NCI-H2029 (cell line): ENCODE data around the gene TULP3.

Experiments used
- DNase-seq: peaks from one replicate; lab custom pipeline; 2025; lab: John Stamatoyannopoulos, UW

Gene TULP3

GRCh38 chr12:2963760-2964292, 73.1 kb downstream of the TULP3 start:
- DNase-seq: no peak

GRCh38 chr12:2967651-2968050, 77.0 kb downstream of the TULP3 start:
- no peak for DNase-seq

DNA sequence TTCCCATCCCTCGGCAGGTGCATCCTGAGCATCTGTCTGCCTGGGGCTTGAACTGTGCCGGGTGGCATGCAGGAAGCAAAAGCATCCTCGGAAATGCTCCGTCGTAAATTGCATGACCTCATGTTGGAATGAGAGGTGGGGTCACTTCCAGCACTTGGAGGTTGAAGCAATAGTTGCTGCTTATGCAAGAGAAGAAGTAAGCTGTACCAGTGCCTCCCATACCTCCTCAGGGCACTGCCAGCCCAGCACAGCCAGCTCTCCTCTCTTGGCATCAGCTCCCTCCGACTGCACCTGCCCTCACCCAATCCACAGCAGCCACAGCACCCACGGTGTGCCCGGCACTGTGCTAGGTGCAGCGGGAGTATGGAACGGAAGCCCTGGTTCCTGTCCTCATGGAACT, 80.1 kb downstream of the TULP3 start:
- DNase-seq: no peak

GRCh38 chr12:2973566-2973965, 82.9 kb downstream of the TULP3 start:
- DNase-seq: no peak

GRCh38 chr12:2974560-2974971, 83.9 kb downstream of the TULP3 start:
- no peak for DNase-seq

DNA sequence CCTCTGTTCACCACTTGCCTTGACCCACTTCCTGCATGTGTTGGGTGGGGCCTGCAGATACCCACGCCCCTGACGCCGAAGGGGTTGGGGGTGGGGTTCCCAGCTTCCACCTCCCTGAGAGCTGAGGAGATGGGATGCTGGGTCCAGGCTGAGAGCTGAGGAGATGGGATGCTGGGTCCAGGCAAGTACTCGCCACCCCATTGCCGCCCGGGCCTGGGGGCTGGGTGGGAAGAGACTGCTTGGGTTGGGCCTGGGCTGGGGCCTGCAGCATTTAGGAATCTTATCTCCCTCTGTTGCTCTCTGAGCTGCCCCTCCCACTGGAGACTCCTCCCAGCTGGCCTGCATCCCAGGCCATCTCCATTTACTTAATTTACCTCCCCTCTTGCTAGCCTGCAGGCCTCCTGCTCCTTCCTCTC, 85.9 kb downstream of the TULP3 start:
- no peak for DNase-seq

DNA sequence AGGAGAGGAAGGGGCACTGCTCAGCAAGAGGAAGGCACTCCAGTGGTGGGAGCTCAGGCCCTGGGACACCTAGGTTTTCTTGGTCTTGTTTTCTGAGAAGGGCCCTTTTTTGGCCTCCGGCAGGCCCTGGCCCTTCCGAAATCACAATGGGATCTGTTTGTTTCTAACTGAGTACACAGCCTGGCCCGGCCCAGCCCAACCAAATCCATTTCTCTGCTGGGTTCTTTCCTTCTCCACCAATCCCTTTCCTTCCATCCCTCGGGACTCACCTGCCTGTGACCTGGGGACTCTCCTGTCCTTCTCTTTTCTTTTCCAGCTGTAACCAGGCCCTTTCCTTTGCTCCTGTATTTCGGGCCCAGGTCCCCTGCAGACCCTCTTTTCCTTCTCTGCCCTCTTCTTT, 87.1 kb downstream of the TULP3 start:
- no peak for DNase-seq

DNA sequence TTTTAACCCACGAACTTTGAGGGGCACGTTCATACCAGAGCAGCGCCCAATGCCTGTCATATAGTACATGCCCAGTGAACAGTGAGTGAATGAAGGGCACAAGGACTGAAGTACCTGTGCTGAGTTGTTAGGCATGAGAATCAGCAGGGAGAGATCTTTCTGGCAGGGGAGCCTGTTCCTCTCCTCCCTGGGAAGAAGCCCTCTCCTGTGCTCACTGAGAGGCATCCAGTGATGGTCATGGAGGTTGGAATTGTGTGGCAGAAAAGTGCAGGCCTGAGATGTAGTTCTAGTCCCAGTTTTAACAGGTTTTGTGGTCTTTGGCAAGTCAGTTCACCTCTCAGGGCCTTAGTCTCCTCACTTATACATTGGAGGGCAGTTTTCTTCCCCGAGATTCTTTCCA, 89.1 kb downstream of the TULP3 start:
- DNase-seq: no peak

DNA sequence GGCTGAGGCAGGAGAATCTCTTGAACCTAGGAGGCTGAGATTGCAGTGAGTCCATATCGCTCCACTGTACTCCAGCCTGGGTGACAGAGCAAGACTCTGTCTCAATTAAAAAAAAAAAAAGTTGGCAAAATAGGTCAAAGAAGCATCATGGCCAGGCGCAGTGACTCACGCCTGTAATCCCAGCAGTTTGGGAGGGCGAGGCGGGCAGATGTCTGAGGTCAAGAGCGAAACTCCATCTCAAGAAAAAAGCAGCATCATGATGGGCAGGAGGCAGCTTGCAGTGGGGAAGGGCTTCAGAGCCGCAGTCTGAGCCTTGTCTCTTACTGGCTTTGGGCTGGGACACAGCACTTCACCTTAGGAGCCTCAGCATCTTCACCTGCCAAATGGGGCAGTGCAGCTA, 89.9 kb downstream of the TULP3 start:
- no peak for DNase-seq

GRCh38 chr12:2982361-2982760, 91.7 kb downstream of the TULP3 start:
- no peak for DNase-seq

- DNase-seq: no peak
These were observed 93.6 kb downstream of the TULP3 start for GRCh38 chr12:2984249-2984648.

- no peak for DNase-seq
These were observed 94.0 kb downstream of the TULP3 start for GRCh38 chr12:2984698-2985097.

- no peak for DNase-seq
These were observed 96.2 kb downstream of the TULP3 start for GRCh38 chr12:2986876-2987275.

DNA sequence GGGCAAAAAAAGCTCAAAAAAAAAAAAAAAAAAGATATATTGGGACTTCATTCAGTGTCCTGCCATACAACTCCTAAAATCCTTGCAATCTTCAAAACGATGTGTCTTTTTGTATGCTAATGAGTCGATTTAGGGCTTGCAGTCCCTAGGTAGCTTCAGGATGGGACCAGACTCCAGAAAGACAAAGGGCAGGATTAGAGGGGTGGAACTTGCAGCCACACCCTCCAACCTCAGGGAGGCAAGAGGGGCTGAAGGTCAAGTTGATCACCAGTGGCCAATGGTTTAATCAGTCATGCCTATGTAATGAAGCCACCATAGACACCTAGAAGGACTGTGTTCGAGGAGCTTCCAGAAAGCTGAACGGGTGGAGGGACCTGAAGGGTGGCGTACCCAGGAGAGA, 97.8 kb downstream of the TULP3 start:
- DNase-seq: no peak
